ENCODE measurements around the gene GH2. TPM values are rescaled to one million over a fixed set of nuclear protein-coding genes. Genes with fewer than 3 reads are reported as not detected.
A peak's percentile ranks its signal among the peaks of the same experiment; 100 is the strongest.

GH2 gene
- total RNA-seq, 3 donors from 2014 or later (not counting 1 experiment from before 2014, with no cell fraction given) = not detected

- no peak for DNase-seq
Measured at GRCh38 chr17:63842173-63842539, 39.6 kb downstream of the GH2 start.

GRCh38 chr17:63841350-63842172, 40.2 kb downstream of the GH2 start:
- H3K27ac ChIP-seq (ENCODE audit: low read length) = peak overlapping the region; percentile 21
- peaks cover 34 to 49% of the 10 kb centered on the region in 2 donors for H3K4me1 Mint-ChIP-seq

More at GRCh38 chr17:63842173-63842539, 39.6 kb downstream of the GH2 start:
- Mint-ChIP-seq H3K27me3 (ENCODE audit: low read depth in 2 of 2) (no peaks in the 10 kb centered on the region), H3K9me3 (no peaks in the 10 kb centered on the region), H3K36me3 (no peaks in the 10 kb centered on the region), H3K4me3 (peak overlapping the region; percentile 95), H3K4me1 (peaks cover 32 to 47% of the 10 kb centered on the region in 2 donors), H3K27ac (peak overlapping the region; percentile 83 to 89)
- H3K36me3 ChIP-seq (ENCODE audit: control insufficient read depth, insufficient read depth, low read length) = peaks cover under 1% of the 10 kb centered on the region
- H3K27ac ChIP-seq (ENCODE audit: low read length) = peak overlapping the region; percentile 21
- WGBS (ENCODE audit: insufficient coverage) = under 1% methylated on average over 36 of the region's 36 CpGs
- H3K4me3 ChIP-seq (ENCODE audit: low read length) = peak overlapping the region; percentile 93
- peaks cover 57% of the 10 kb centered on the region for H3K4me1 ChIP-seq (ENCODE audit: control insufficient read depth, insufficient read depth, low read length)
- intact Hi-C loops (cut with micrococcal nuclease) = loop anchor here (2.0 to 5.0 kb wide), 5 partner anchors 69 to 665 kb away; partner anchors contain the start of genes CCDC47, CEP95, DDX5 and ICAM2
- TF ChIP-seq, protein P1, sequence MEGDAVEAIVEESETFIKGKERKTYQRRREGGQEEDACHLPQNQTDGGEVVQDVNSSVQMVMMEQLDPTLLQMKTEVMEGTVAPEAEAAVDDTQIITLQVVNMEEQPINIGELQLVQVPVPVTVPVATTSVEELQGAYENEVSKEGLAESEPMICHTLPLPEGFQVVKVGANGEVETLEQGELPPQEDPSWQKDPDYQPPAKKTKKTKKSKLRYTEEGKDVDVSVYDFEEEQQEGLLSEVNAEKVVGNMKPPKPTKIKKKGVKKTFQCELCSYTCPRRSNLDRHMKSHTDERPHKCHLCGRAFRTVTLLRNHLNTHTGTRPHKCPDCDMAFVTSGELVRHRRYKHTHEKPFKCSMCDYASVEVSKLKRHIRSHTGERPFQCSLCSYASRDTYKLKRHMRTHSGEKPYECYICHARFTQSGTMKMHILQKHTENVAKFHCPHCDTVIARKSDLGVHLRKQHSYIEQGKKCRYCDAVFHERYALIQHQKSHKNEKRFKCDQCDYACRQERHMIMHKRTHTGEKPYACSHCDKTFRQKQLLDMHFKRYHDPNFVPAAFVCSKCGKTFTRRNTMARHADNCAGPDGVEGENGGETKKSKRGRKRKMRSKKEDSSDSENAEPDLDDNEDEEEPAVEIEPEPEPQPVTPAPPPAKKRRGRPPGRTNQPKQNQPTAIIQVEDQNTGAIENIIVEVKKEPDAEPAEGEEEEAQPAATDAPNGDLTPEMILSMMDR (IDR thresholded peaks at IDR 0.05) = no peak
- no peaks in the 10 kb centered on the region for H3K27me3 ChIP-seq (ENCODE audit: control insufficient read depth, insufficient read depth, low read length)
- no peaks in the 10 kb centered on the region for H3K9me3 ChIP-seq (ENCODE audit: control insufficient read depth, insufficient read depth, low read length)
- peak in 2 of 3 donors; percentile 14 to 17 for ATAC-seq

GRCh38 chr17:63840591-63841349, 41.0 kb downstream of the GH2 start:
- Histone ChIP-seq H3K9me3 (ENCODE audit: control insufficient read depth, insufficient read depth, low read length) (no peaks in the 10 kb centered on the region), H3K27me3 (ENCODE audit: control insufficient read depth, insufficient read depth, low read length) (no peaks in the 10 kb centered on the region), H3K4me1 (ENCODE audit: control insufficient read depth, insufficient read depth, low read length) (peaks cover 57% of the 10 kb centered on the region), H3K36me3 (ENCODE audit: control insufficient read depth, insufficient read depth, low read length) (peaks cover 9% of the 10 kb centered on the region), H3K4me3 (ENCODE audit: low read length) (peak overlapping the region; percentile 93), H3K27ac (ENCODE audit: low read length) (peak overlapping the region; percentile 21)
- peak overlapping the region; percentile 83 to 89 for H3K27ac Mint-ChIP-seq
- H3K4me1 Mint-ChIP-seq = peaks cover 34 to 49% of the 10 kb centered on the region in 2 donors
- intact Hi-C loops (cut with micrococcal nuclease) = loop anchor here (5.0 kb wide), 1 partner anchor 182 kb away; the partner anchor contains the start of gene ICAM2
- no peaks in the 10 kb centered on the region for H3K36me3 Mint-ChIP-seq
- peak overlapping the region; percentile 95 for H3K4me3 Mint-ChIP-seq
- no peak for DNase-seq
- WGBS (ENCODE audit: insufficient coverage) = 79% methylated on average over 4 of the region's 4 CpGs
- ATAC-seq = no peak
- TF ChIP-seq, protein P1 (IDR thresholded peaks at IDR 0.05) = no peak
- H3K27me3 Mint-ChIP-seq (ENCODE audit: low read depth in 2 of 2) = no peaks in the 10 kb centered on the region
- H3K9me3 Mint-ChIP-seq = no peaks in the 10 kb centered on the region

More at GRCh38 chr17:63841350-63842172, 40.2 kb downstream of the GH2 start:
- no peaks in the 10 kb centered on the region for H3K27me3 ChIP-seq (ENCODE audit: control insufficient read depth, insufficient read depth, low read length)
- peaks cover 57% of the 10 kb centered on the region for H3K4me1 ChIP-seq (ENCODE audit: control insufficient read depth, insufficient read depth, low read length)
- intact Hi-C loops (cut with micrococcal nuclease) = loop anchor here (2.0 to 5.0 kb wide), 5 partner anchors 69 to 665 kb away; partner anchors contain the start of genes CCDC47, CEP95, DDX5 and ICAM2
- Mint-ChIP-seq H3K4me3 (peak overlapping the region; percentile 95), H3K36me3 (no peaks in the 10 kb centered on the region), H3K9me3 (no peaks in the 10 kb centered on the region), H3K27me3 (ENCODE audit: low read depth in 2 of 2) (no peaks in the 10 kb centered on the region), H3K27ac (peak overlapping the region; percentile 83 to 89)
- peak in 1 of 2 donors; percentile 39 for DNase-seq
- peaks cover 7% of the 10 kb centered on the region for H3K36me3 ChIP-seq (ENCODE audit: control insufficient read depth, insufficient read depth, low read length)
- TF ChIP-seq, protein P1 (IDR thresholded peaks at IDR 0.05) = no peak
- no peaks in the 10 kb centered on the region for H3K9me3 ChIP-seq (ENCODE audit: control insufficient read depth, insufficient read depth, low read length)
- peak overlapping the region; percentile 93 for H3K4me3 ChIP-seq (ENCODE audit: low read length)
- ATAC-seq = no peak
- 7% methylated on average over 26 of the region's 26 CpGs for whole genome bisulfite sequencing (ENCODE audit: insufficient coverage)

Data from natural killer cell (primary cell).